ENCODE results near the gene ACTRT2.

DNA sequence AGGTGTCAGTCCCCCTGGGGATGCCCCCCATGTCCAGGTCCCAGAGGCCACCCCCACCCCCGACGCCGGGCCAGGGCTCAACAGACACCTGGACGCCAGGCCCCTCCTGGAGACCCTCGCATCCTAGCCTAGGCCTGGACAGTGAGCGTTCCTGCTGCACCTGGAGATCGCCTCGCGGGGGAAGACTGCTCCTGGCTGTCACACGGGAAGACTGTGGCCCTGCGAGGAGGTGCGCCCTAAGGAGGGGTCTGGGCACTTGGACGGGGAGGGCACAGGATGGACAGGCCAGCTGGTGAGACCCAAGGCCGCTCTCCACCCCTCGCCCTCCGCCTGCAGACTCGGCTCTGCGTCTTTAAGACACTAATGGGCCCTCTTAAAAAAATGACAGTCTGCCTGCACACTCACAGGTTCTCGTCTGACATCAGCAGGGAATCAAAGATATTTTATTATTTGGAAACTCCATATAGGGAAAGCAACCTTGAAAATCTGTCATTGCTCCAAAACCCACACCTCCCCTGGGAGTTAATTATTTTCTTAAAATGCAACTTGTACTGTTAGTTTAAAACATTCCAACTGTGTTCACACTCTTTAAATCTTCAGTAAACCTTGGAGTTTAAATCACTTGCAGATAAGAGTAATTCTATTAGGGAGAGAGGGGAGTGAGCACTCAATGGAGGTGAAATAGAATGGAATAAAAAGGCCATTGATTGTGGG is 45.6 kb upstream of the ACTRT2 start:
- TF ChIP-seq, protein P1, sequence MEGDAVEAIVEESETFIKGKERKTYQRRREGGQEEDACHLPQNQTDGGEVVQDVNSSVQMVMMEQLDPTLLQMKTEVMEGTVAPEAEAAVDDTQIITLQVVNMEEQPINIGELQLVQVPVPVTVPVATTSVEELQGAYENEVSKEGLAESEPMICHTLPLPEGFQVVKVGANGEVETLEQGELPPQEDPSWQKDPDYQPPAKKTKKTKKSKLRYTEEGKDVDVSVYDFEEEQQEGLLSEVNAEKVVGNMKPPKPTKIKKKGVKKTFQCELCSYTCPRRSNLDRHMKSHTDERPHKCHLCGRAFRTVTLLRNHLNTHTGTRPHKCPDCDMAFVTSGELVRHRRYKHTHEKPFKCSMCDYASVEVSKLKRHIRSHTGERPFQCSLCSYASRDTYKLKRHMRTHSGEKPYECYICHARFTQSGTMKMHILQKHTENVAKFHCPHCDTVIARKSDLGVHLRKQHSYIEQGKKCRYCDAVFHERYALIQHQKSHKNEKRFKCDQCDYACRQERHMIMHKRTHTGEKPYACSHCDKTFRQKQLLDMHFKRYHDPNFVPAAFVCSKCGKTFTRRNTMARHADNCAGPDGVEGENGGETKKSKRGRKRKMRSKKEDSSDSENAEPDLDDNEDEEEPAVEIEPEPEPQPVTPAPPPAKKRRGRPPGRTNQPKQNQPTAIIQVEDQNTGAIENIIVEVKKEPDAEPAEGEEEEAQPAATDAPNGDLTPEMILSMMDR (conservative IDR thresholded peaks at IDR 0.05; ENCODE audit: low read depth in 2 of 2): no peak
- TF ChIP-seq EZH2 (IDR thresholded peaks at IDR 0.05; ENCODE audit: low read depth, unreplicated experiment) (no peak), EZH2phosphoT487 (IDR thresholded peaks at IDR 0.05; ENCODE audit: unreplicated experiment) (no peak), NANOG (IDR thresholded peaks at IDR 0.05; ENCODE audit: borderline replicate concordance) (no peak), POLR2AphosphoS5 (IDR thresholded peaks at IDR 0.05; ENCODE audit: low read depth) (no peak), CREB1 (CRISPR knock-in tag; IDR thresholded peaks at IDR 0.05; ENCODE audit: low read depth) (no peak)
- TF ChIP-seq, protein P2, sequence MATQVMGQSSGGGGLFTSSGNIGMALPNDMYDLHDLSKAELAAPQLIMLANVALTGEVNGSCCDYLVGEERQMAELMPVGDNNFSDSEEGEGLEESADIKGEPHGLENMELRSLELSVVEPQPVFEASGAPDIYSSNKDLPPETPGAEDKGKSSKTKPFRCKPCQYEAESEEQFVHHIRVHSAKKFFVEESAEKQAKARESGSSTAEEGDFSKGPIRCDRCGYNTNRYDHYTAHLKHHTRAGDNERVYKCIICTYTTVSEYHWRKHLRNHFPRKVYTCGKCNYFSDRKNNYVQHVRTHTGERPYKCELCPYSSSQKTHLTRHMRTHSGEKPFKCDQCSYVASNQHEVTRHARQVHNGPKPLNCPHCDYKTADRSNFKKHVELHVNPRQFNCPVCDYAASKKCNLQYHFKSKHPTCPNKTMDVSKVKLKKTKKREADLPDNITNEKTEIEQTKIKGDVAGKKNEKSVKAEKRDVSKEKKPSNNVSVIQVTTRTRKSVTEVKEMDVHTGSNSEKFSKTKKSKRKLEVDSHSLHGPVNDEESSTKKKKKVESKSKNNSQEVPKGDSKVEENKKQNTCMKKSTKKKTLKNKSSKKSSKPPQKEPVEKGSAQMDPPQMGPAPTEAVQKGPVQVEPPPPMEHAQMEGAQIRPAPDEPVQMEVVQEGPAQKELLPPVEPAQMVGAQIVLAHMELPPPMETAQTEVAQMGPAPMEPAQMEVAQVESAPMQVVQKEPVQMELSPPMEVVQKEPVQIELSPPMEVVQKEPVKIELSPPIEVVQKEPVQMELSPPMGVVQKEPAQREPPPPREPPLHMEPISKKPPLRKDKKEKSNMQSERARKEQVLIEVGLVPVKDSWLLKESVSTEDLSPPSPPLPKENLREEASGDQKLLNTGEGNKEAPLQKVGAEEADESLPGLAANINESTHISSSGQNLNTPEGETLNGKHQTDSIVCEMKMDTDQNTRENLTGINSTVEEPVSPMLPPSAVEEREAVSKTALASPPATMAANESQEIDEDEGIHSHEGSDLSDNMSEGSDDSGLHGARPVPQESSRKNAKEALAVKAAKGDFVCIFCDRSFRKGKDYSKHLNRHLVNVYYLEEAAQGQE (IDR thresholded peaks at IDR 0.05; ENCODE audit: unreplicated experiment): no peak

Measured in GM23338 (cell line).